Caco-2 (cell line): ENCODE data around the gene IPPK. TPM values are rescaled to one million over a fixed set of nuclear protein-coding genes. Genes with fewer than 3 reads are reported as not detected.

Source experiments
- BruUV-seq: library from RNA; stranded (reverse); fragments of 400-500 nt; replicated peaks from 2 replicates; lab custom pipeline; 2021; lab: Mats Ljungman, UMichigan
- CTCF ChIA-PET: fragments of 300-600 bp; sonication (Branson Sonifier 250); formaldehyde crosslinking; loops from one replicate; lab custom pipeline; 2022; ENCODE audit warnings: antibody characterized with exemption; lab: Charles Lee
- POLR2A ChIA-PET: fragments of 300-600 bp; sonication (Branson Sonifier 250); formaldehyde crosslinking; loops from one replicate; lab custom pipeline; 2022; ENCODE audit warnings: antibody characterized with exemption; lab: Charles Lee
- DNase-seq, 2 experiments: peaks; one replicate each; pipeline versions ENCODE4 v3.0.0 to v3.0.0-alpha.2; 2020 to 2022
- H3K27me3 ChIP-seq: replicated peaks from 2 replicates; pipeline ENCODE4 v1.6.0; 2011; ENCODE audit warnings: low read length; ENCODE audit not compliant: control insufficient read depth, insufficient read depth
- H3K36me3 ChIP-seq: 2 replicates; pipeline ENCODE4 v1.5.1; 2011; ENCODE audit warnings: low read length; ENCODE audit not compliant: control insufficient read depth, insufficient read depth
- H3K4me1 ChIP-seq: fragments of 250-450 bp; sonication (Bioruptor Pico); 2 replicates; pipeline ENCODE4 v1.5.1; 2020; ENCODE audit warnings: mild to moderate bottlenecking
- H3K4me3 ChIP-seq: 2 replicates; pipeline ENCODE4 v1.5.1; 2011; ENCODE audit warnings: low read depth, mild to moderate bottlenecking, control low read depth, low read length
- H3K9me3 ChIP-seq: fragments of 250-450 bp; sonication (Bioruptor Pico); 2 replicates; pipeline ENCODE4 v1.5.1; 2020; ENCODE audit warnings: mild to moderate bottlenecking, moderate library complexity
- H3K27ac Mint-ChIP-seq: one replicate; pipeline ENCODE4 v1.8.0; 2022; ENCODE audit warnings: mixed read lengths; ENCODE audit not compliant: unreplicated experiment
- H3K27me3 Mint-ChIP-seq: one replicate; pipeline ENCODE4 v1.8.0; 2022; ENCODE audit warnings: mixed read lengths; ENCODE audit not compliant: insufficient read depth, unreplicated experiment
- H3K36me3 Mint-ChIP-seq: one replicate; pipeline ENCODE4 v1.8.0; 2022; ENCODE audit warnings: mild to moderate bottlenecking, mixed read lengths; ENCODE audit not compliant: insufficient read depth, unreplicated experiment
- H3K4me1 Mint-ChIP-seq: one replicate; pipeline ENCODE4 v1.8.0; 2022; ENCODE audit warnings: low read depth, mixed read lengths; ENCODE audit not compliant: unreplicated experiment
- H3K4me3 Mint-ChIP-seq: one replicate; pipeline ENCODE4 v1.8.0; 2022; ENCODE audit warnings: mild to moderate bottlenecking, moderate library complexity, mixed read lengths; ENCODE audit not compliant: unreplicated experiment
- H3K9me3 Mint-ChIP-seq: one replicate; pipeline ENCODE4 v1.8.0; 2022; ENCODE audit warnings: mixed read lengths; ENCODE audit not compliant: unreplicated experiment
- intact Hi-C: fragments of 100-400 bp; cut with micrococcal nuclease; formaldehyde crosslinking; loops from one replicate; pipeline ENCODE4 v1.10.0; 2022; ENCODE audit not compliant: unreplicated experiment
- total RNA-seq: library from RNA; stranded (reverse); gene quantifications from 2 replicates; pipeline ENCODE4 v1.2.3, GENCODE V29; 2022
- TF ChIP-seq, protein P1 (sequence below), 2 experiments: fragments of 200-600 bp in 1 of 2; IDR thresholded peaks; 1 replicate in 1 of 2; 2 replicates in 1 of 2; pipeline versions ENCODE4 v1.5.1 to v1.8.0; 2011 to 2022; ENCODE audit warnings: antibody characterized with exemption in 1 of 2, control low read depth in 1 of 2, inconsistent platforms in 1 of 2, low read depth in 1 of 2, low read length in 1 of 2, mild to moderate bottlenecking in 1 of 2, moderate library complexity in 1 of 2; ENCODE audit not compliant: insufficient read depth in 1 of 2, severe bottlenecking in 1 of 2, unreplicated experiment in 1 of 2

The IPPK gene
- total RNA-seq, 1 experiment from 2014 or later: 5.4 TPM

DNA sequence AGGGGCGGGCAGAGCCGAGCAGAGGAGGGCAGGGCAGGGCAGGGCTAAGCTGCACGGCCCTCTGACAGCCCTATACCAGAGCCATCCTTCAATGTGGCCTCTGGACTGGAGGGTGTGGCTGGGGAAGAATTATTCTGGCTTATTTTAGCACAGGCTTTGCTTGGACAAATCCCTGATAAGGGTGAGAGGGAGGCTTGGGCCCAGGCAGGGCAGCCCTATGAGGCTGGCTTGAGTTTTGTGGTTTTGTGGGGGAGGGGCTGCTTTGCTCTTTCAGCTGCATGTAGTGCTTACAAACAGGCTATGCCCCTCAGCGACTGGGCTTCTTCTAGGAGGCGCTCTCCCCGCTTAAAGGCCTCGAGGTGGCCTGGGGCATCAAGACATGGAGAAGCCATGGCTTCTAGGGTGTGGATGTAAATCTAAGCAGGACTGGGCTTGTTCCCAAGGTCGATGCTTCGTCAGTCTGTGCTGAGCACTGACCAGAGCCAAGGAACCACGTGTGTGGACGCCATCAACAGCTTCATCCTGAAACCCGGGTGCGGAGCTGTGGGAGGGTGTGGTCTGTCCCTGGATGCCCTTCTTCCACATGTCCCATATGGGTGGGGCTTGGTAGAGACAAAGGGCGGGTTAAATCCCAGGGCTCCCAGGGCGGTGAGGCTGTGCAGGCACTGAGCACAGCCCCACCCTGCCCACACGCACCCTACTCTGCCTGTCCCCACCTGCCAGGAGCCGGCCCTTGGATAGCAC, 45.7 kb upstream of the IPPK start:
- H3K27me3 ChIP-seq: no peaks in the 10 kb centered on the region
- DNase-seq: no peak
- no peak overlapping the region for H3K4me3 ChIP-seq
- H3K36me3 ChIP-seq: no peaks in the 10 kb centered on the region; the same call in 1 of the 2 replicates
- Mint-ChIP-seq H3K36me3 (peaks cover 7% of the 10 kb centered on the region), H3K4me1 (no peaks in the 10 kb centered on the region), H3K9me3 (no peaks in the 10 kb centered on the region), H3K27me3 (no peaks in the 10 kb centered on the region), H3K4me3 (no peak overlapping the region), H3K27ac (no peak overlapping the region)
- TF ChIP-seq, protein P1, sequence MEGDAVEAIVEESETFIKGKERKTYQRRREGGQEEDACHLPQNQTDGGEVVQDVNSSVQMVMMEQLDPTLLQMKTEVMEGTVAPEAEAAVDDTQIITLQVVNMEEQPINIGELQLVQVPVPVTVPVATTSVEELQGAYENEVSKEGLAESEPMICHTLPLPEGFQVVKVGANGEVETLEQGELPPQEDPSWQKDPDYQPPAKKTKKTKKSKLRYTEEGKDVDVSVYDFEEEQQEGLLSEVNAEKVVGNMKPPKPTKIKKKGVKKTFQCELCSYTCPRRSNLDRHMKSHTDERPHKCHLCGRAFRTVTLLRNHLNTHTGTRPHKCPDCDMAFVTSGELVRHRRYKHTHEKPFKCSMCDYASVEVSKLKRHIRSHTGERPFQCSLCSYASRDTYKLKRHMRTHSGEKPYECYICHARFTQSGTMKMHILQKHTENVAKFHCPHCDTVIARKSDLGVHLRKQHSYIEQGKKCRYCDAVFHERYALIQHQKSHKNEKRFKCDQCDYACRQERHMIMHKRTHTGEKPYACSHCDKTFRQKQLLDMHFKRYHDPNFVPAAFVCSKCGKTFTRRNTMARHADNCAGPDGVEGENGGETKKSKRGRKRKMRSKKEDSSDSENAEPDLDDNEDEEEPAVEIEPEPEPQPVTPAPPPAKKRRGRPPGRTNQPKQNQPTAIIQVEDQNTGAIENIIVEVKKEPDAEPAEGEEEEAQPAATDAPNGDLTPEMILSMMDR (IDR thresholded peaks at IDR 0.05; ENCODE audit: insufficient read depth in 1 of 2, low read depth in 1 of 2, low read length in 1 of 2, severe bottlenecking in 1 of 2, unreplicated experiment in 1 of 2): no peak
- no peaks in the 10 kb centered on the region for H3K9me3 ChIP-seq
- ChIA-PET POLR2A (no interaction called here), CTCF (interaction anchor here (2.0 kb wide), 1 partner anchor 75 kb away, joined by 8 read pairs; no protein-coding TSS in a partner anchor)
- BruUV-seq: no TSS peak
- intact Hi-C loops: no loop called here
- no peaks in the 10 kb centered on the region for H3K4me1 ChIP-seq

- intact Hi-C loops: no loop called here
Observed at GRCh38 chr9:92714787-92715487, 45.0 kb upstream of the IPPK start.

GRCh38 chr9:92714016-92714415, 44.1 kb upstream of the IPPK start:
- no peaks in the 10 kb centered on the region; the same call in 1 of the 2 replicates for H3K36me3 ChIP-seq
- no TSS peak for BruUV-seq
- Mint-ChIP-seq H3K4me1 (no peaks in the 10 kb centered on the region), H3K27ac (no peak overlapping the region), H3K4me3 (no peak overlapping the region), H3K36me3 (peaks cover 7% of the 10 kb centered on the region), H3K9me3 (no peaks in the 10 kb centered on the region), H3K27me3 (no peaks in the 10 kb centered on the region)
- TF ChIP-seq, protein P1 (IDR thresholded peaks at IDR 0.05; ENCODE audit: insufficient read depth in 1 of 2, low read depth in 1 of 2, low read length in 1 of 2, severe bottlenecking in 1 of 2, unreplicated experiment in 1 of 2): no peak
- intact Hi-C loops: no loop called here
- H3K9me3 ChIP-seq: no peaks in the 10 kb centered on the region
- no peak for DNase-seq
- ChIA-PET CTCF (no interaction called here), POLR2A (no interaction called here)
- no peak overlapping the region for H3K4me3 ChIP-seq
- H3K27me3 ChIP-seq: no peaks in the 10 kb centered on the region
- no peaks in the 10 kb centered on the region for H3K4me1 ChIP-seq

More at GRCh38 chr9:92714787-92715487, 45.0 kb upstream of the IPPK start:
- no peak for DNase-seq
- no peaks in the 10 kb centered on the region; the same call in 1 of the 2 replicates for H3K36me3 ChIP-seq
- H3K9me3 ChIP-seq: no peaks in the 10 kb centered on the region
- ChIA-PET POLR2A (no interaction called here), CTCF (no interaction called here)
- H3K4me3 ChIP-seq: no peak overlapping the region
- H3K27ac Mint-ChIP-seq: no peak overlapping the region
- no peaks in the 10 kb centered on the region for H3K4me1 ChIP-seq
- H3K27me3 Mint-ChIP-seq: no peaks in the 10 kb centered on the region
- no TSS peak for BruUV-seq
- H3K4me1 Mint-ChIP-seq: no peaks in the 10 kb centered on the region
- TF ChIP-seq, protein P1 (IDR thresholded peaks at IDR 0.05; ENCODE audit: insufficient read depth in 1 of 2, low read depth in 1 of 2, low read length in 1 of 2, severe bottlenecking in 1 of 2, unreplicated experiment in 1 of 2): no peak
- peaks cover 7% of the 10 kb centered on the region for H3K36me3 Mint-ChIP-seq
- H3K4me3 Mint-ChIP-seq: no peak overlapping the region
- H3K9me3 Mint-ChIP-seq: no peaks in the 10 kb centered on the region
- no peaks in the 10 kb centered on the region for H3K27me3 ChIP-seq
